DOHH2 (cell line): ENCODE measurements around the gene HRCT1.

Experiments
- H3F3A ChIP-seq: fragments of 200-600 bp; sonication (generic), shearing (Covaris generic); 2 replicates; pipeline ENCODE4 v1.6.0; 2016; ENCODE audit warnings: antibody characterized with exemption, mild to moderate bottlenecking; ENCODE audit not compliant: control insufficient read depth, insufficient read depth
- H3K27ac ChIP-seq: fragments of 200-600 bp; sonication (generic); 2 replicates; pipeline ENCODE4 v1.5.1; 2014; ENCODE audit warnings: low read depth, mild to moderate bottlenecking, low read length, moderate library complexity
- H3K27me3 ChIP-seq: fragments of 200-600 bp; sonication (generic); 2 replicates; pipeline ENCODE4 v1.6.1; 2014; ENCODE audit warnings: mild to moderate bottlenecking, low read length, mixed read lengths; ENCODE audit not compliant: control insufficient read depth
- H3K36me3 ChIP-seq: fragments of 200-600 bp; sonication (generic); 2 replicates; pipeline ENCODE4 v1.6.1; 2014; ENCODE audit warnings: mild to moderate bottlenecking, low read length, moderate library complexity, mixed read lengths; ENCODE audit not compliant: control insufficient read depth
- H3K4me1 ChIP-seq: fragments of 200-600 bp; sonication (generic); 2 replicates; pipeline ENCODE4 v1.6.1; 2014; ENCODE audit warnings: mild to moderate bottlenecking, low read length, mixed read lengths; ENCODE audit not compliant: control insufficient read depth
- H3K4me2 ChIP-seq: fragments of 200-600 bp; sonication (generic); 2 replicates; pipeline ENCODE4 v1.6.0; 2014; ENCODE audit warnings: mild to moderate bottlenecking, low read length, moderate library complexity
- H3K4me3 ChIP-seq: fragments of 200-600 bp; sonication (generic); 2 replicates; pipeline ENCODE4 v1.5.1; 2014; ENCODE audit warnings: mild to moderate bottlenecking, low read length, mixed read lengths
- H3K79me2 ChIP-seq: fragments of 200-600 bp; sonication (generic); 2 replicates; pipeline ENCODE4 v1.6.1; 2014; ENCODE audit warnings: mild to moderate bottlenecking, low read length, mixed read lengths; ENCODE audit not compliant: control insufficient read depth
- H3K9me2 ChIP-seq: fragments of 200-600 bp; sonication (generic); replicated peaks from 2 replicates; pipeline ENCODE4 v1.6.1; 2014; ENCODE audit warnings: mild to moderate bottlenecking, low read length, mixed read lengths; ENCODE audit not compliant: control insufficient read depth
- H3K9me3 ChIP-seq: fragments of 200-600 bp; sonication (generic); 2 replicates; pipeline ENCODE4 v1.6.1; 2014; ENCODE audit warnings: antibody characterized with exemption, low read length, mixed read lengths; ENCODE audit not compliant: control insufficient read depth, insufficient read depth
- H4K20me1 ChIP-seq: fragments of 200-600 bp; sonication (generic); 2 replicates; pipeline ENCODE4 v1.6.0; 2014; ENCODE audit warnings: low read depth, mild to moderate bottlenecking, antibody characterized with exemption, low read length, moderate library complexity; ENCODE audit not compliant: control insufficient read depth, insufficient read depth
- CTCF ChIP-seq: fragments of 200-600 bp; sonication (generic); IDR thresholded peaks from one replicate; pipeline ENCODE4 v1.5.1; 2014; ENCODE audit warnings: antibody characterized with exemption, mild to moderate bottlenecking, low read depth, low read length; ENCODE audit not compliant: poor library complexity, severe bottlenecking
- EZH2phosphoT487 ChIP-seq: fragments of 200-600 bp; sonication (generic); IDR thresholded peaks from 2 replicates; pipeline ENCODE4 v1.6.1; 2017; ENCODE audit warnings: borderline replicate concordance, mild to moderate bottlenecking, antibody characterized with exemption, low read length, moderate library complexity, mixed read lengths

Gene HRCT1

GRCh38 chr9:35940458-35941407 is 34.7 kb downstream of the HRCT1 start:
- Histone ChIP-seq H3K9me3 (no peaks in the 10 kb centered on the region), H3K27me3 (no peaks in the 10 kb centered on the region), H3K36me3 (no peaks in the 10 kb centered on the region), H3K27ac (no peak overlapping the region), H4K20me1 (no peaks in the 10 kb centered on the region), H3K9me2 (no peaks in the 10 kb centered on the region), H3K4me3 (no peak overlapping the region), H3K79me2 (no peaks in the 10 kb centered on the region), H3K4me2 (no peak overlapping the region), H3K4me1 (peaks cover 51% of the 10 kb centered on the region), H3F3A (peaks cover 17% of the 10 kb centered on the region)
- no peak for TF ChIP-seq CTCF

DNA sequence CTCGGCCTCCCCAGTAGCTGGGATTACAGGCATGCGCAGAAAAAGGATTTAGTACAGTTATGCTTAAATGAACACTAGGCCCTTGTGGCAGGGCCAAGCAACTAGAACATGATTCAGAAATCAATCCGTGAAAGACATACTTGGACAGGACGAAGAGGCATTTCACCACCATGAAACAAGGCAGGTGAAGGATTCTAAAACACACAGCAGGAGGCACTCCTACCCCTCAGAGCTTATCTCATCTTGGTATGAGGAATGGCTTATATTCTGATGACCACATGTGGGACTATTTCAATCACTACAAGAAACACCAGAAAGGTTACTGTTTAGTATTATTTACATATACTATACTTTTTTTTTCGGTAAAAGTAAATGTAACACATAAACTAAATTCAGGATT is 36.3 kb downstream of the HRCT1 start:
- no peaks in the 10 kb centered on the region for H3K27me3 ChIP-seq

GRCh38 chr9:35944173-35944572 is 38.2 kb downstream of the HRCT1 start:
- TF ChIP-seq EZH2phosphoT487: no peak
- Histone ChIP-seq H3K27me3 (no peaks in the 10 kb centered on the region), H3K4me2 (no peak overlapping the region), H3K9me3 (no peaks in the 10 kb centered on the region), H3K9me2 (no peaks in the 10 kb centered on the region), H4K20me1 (no peaks in the 10 kb centered on the region), H3K36me3 (no peaks in the 10 kb centered on the region), H3F3A (peaks cover 10% of the 10 kb centered on the region; the same call in 1 of the 2 replicates), H3K79me2 (no peaks in the 10 kb centered on the region), H3K27ac (no peak overlapping the region), H3K4me1 (peaks cover 38% of the 10 kb centered on the region), H3K4me3 (no peak overlapping the region)

More for the DNA sequence above, 36.3 kb downstream of the HRCT1 start:
- H3K4me3 ChIP-seq: no peak overlapping the region
- no peaks in the 10 kb centered on the region for H3K9me3 ChIP-seq
- no peaks in the 10 kb centered on the region for H4K20me1 ChIP-seq
- H3F3A ChIP-seq: peaks cover 15% of the 10 kb centered on the region
- H3K4me1 ChIP-seq: peaks cover 50% of the 10 kb centered on the region
- no peaks in the 10 kb centered on the region for H3K36me3 ChIP-seq
- no peaks in the 10 kb centered on the region for H3K9me2 ChIP-seq
- no peak overlapping the region for H3K4me2 ChIP-seq
- TF ChIP-seq CTCF (no peak), EZH2phosphoT487 (no peak)
- no peak overlapping the region for H3K27ac ChIP-seq
- H3K79me2 ChIP-seq: no peaks in the 10 kb centered on the region

GRCh38 chr9:35944841-35945240 is 38.8 kb downstream of the HRCT1 start:
- peaks cover 6% of the 10 kb centered on the region; the same call in 1 of the 2 replicates for H3F3A ChIP-seq
- H3K4me3 ChIP-seq: no peak overlapping the region
- no peak overlapping the region for H3K4me2 ChIP-seq
- no peaks in the 10 kb centered on the region for H3K79me2 ChIP-seq
- no peaks in the 10 kb centered on the region for H3K9me3 ChIP-seq
- TF ChIP-seq EZH2phosphoT487 (no peak), CTCF (no peak)
- H3K27ac ChIP-seq: no peak overlapping the region
- H3K36me3 ChIP-seq: no peaks in the 10 kb centered on the region
- no peaks in the 10 kb centered on the region for H3K9me2 ChIP-seq
- H3K4me1 ChIP-seq: peaks cover 31% of the 10 kb centered on the region
- no peaks in the 10 kb centered on the region for H4K20me1 ChIP-seq
- no peaks in the 10 kb centered on the region for H3K27me3 ChIP-seq
